GM19035 (cell line): ENCODE data around the gene TFCP2.
"Not testable (repeated sequence)": the region's sequence is repeated elsewhere in the genome, so short reads cannot be mapped to it uniquely, and the experiment has no call there.

Source experiments
- ATAC-seq: cut with Tn5 transposase; IDR thresholded peaks from one replicate; pipeline ENCODE4 v1.9.1; 2021; ENCODE audit not compliant: unreplicated experiment

TFCP2 gene

GRCh38 chr12:51085757-51086156, 87.2 kb downstream of the TFCP2 start:
- ATAC-seq: no peak

GRCh38 chr12:51083126-51083833, 89.7 kb downstream of the TFCP2 start, which contains the start of gene CSRNP2:
TSS of gene CSRNP2 (minus strand) at chr12:51083596. CDS start at chr12:51076561, 7,035 bp downstream.
- peak; percentile 94 for ATAC-seq

- no peak for ATAC-seq
These were observed 90.3 kb downstream of the TFCP2 start for GRCh38 chr12:51082561-51083125.

GRCh38 chr12:51081421-51081820, 91.5 kb downstream of the TFCP2 start:
- ATAC-seq: no peak

GRCh38 chr12:51080136-51080535, 92.8 kb downstream of the TFCP2 start:
- no peak for ATAC-seq

- ATAC-seq: not testable (repeated sequence)
These were observed 94.1 kb downstream of the TFCP2 start for GRCh38 chr12:51078866-51079265.

GRCh38 chr12:51078346-51078745, 94.6 kb downstream of the TFCP2 start:
- not testable (repeated sequence) for ATAC-seq

- no peak for ATAC-seq
These were observed 95.0 kb downstream of the TFCP2 start for GRCh38 chr12:51077930-51078329.

- no peak for ATAC-seq
These were observed 96.6 kb downstream of the TFCP2 start for GRCh38 chr12:51076236-51076930.

GRCh38 chr12:51075390-51075789, 97.5 kb downstream of the TFCP2 start:
- no peak for ATAC-seq

- no peak for ATAC-seq
These were observed 101.3 kb downstream of the TFCP2 start for GRCh38 chr12:51071663-51072062.

- ATAC-seq: no peak
These were observed 102.9 kb downstream of the TFCP2 start for GRCh38 chr12:51070004-51070403.

- ATAC-seq: no peak
These were observed 105.2 kb downstream of the TFCP2 start for GRCh38 chr12:51067771-51068170.

- ATAC-seq: no peak
These were observed 105.7 kb downstream of the TFCP2 start for GRCh38 chr12:51067229-51067628.

GRCh38 chr12:51065530-51065929, 107.4 kb downstream of the TFCP2 start:
- ATAC-seq: no peak

- ATAC-seq: no peak
These were observed 110.1 kb downstream of the TFCP2 start for GRCh38 chr12:51062631-51063397.

GRCh38 chr12:51059086-51059485, 113.8 kb downstream of the TFCP2 start:
- ATAC-seq: no peak

GRCh38 chr12:51056242-51056641, 116.7 kb downstream of the TFCP2 start:
- no peak for ATAC-seq

GRCh38 chr12:51055060-51055459, 117.9 kb downstream of the TFCP2 start:
- ATAC-seq: no peak

- ATAC-seq: no peak
These were observed 121.1 kb downstream of the TFCP2 start for GRCh38 chr12:51051787-51052186.

GRCh38 chr12:51049525-51049924, 123.4 kb downstream of the TFCP2 start:
- ATAC-seq: no peak
